Hematopoietic multipotent progenitor cell treated with erythropoietin and hydrocortisone succinate and interleukin-3 and kit ligand, for 8 days (in vitro differentiated cells): ENCODE data around the gene AFF3.
"Not testable (repeated sequence)": the region's sequence is repeated elsewhere in the genome, so short reads cannot be mapped to it uniquely, and the experiment has no call there.

Source experiments
- DNase-seq: peaks from one replicate; pipeline ENCODE4 v3.0.0-alpha.2; 2015

The AFF3 gene

DNA sequence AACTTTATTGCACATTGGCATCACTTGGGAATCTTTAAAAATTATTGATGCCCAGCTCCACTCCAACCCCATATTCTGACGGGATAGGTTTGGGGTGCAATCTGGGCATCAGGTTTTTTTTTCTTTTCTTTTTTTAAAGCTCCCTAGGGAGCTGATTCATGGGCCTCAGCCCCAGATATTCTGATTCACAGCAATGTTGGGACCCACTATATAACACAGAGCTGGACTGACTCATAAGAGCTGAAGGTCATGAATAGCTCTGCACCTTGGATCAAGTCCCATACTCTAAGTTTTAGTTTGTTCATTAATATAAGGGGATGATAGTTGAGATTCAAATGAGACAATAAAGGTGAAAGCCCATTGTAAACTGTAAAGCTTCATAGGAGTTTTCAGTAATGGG is 461.4 kb downstream of the AFF3 start:
- no peak for DNase-seq

DNA sequence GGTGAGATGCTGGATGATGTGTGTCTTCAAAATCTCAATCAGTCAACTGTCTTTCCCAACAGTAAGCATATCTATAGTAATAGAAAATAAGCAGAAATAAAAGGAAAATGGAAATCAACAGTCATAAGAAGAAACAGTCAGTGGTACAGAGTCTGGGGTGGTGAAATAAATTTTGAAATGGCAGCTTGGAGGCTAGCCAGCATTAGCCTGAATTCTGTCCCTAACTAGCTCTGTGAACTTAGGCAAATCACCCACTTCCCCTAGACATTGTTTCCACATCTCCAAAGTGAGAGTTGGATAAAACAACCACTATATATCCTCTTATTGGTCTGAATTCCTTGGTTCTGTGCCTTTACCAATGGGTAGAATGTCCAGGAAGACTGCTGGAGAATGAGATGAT is 462.9 kb downstream of the AFF3 start:
- no peak for DNase-seq

DNA sequence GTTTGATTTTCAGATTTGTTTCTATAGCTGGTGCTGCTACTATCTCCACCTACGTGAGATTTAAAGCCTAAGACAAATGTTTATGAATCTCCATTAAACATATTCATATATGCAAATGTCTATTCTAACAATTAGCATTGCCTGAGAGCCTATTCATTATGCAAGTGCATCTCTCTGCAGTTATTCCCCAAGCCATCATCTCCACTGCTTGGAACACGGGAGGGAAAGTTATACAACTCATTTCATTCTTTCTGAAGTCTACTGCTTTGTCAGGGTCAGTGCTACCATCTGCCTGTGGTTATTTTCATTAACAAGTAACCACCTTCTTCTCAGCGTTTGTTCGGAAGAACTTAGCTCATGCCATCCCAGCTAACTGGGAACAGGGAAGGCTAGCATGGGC is 463.8 kb downstream of the AFF3 start:
- DNase-seq = no peak

DNA sequence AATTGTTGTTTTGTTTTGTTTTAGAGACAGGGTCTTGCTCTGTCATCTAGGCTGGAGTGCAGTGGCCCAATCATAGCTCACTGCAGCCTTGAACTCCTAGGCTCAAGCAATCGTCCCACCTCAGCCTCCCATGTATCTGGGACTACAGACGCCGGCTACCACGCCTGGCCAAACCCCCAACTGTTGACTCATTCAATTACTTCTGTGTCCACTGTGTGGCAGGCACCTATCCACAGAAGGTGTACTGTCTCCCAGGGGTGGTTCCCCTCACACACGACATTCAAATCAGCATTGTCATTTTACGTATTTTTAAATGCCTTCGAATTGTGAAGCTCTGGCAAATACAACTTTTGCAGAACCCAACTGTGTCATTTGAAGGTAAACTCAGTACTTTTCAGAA is 464.6 kb downstream of the AFF3 start:
- DNase-seq = no peak

DNA sequence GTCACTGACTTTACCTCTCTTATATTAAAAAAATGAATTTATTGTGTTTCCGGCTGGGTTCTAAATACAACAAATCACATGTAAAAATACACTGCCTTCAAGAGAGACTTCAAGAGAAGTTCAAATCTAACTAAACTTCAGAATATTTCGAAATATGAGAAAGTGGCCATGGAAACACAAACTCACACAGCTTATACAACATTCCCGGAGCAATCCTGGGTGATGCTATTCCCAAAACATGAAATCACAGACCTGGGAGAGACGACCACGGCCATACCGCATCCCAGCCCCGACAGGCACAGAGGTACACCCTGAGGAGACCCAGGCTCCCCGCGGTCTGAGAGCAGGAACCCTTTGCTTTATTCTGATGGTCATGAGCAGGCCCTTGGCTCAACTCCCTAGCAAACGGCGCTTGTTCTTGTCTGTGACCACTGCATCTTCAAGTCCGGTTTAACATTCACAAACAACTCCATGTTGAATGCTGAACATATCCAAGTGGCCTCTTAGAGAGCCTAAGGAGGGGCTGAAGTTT is 467.2 kb downstream of the AFF3 start:
- DNase-seq = no peak

DNA sequence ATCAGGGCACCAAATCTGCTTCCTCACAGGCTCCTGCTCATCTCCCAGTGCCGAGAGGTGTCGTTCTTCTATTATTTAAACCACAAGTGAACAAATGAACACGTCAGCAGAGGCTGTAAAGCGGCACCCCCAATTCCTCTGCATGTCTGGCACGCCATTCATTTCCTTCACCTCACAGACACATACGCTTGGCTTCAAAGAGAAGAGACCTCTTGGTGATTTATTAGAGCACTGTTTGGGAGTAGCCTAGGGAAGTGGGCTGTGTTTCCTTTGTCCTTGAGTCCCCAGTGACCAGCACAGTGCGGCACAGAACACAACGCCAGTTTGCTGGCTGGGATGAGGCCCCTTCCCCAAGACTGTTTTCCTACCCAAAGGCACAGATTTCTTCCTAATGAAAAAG is 468.3 kb downstream of the AFF3 start:
- no peak for DNase-seq

DNA sequence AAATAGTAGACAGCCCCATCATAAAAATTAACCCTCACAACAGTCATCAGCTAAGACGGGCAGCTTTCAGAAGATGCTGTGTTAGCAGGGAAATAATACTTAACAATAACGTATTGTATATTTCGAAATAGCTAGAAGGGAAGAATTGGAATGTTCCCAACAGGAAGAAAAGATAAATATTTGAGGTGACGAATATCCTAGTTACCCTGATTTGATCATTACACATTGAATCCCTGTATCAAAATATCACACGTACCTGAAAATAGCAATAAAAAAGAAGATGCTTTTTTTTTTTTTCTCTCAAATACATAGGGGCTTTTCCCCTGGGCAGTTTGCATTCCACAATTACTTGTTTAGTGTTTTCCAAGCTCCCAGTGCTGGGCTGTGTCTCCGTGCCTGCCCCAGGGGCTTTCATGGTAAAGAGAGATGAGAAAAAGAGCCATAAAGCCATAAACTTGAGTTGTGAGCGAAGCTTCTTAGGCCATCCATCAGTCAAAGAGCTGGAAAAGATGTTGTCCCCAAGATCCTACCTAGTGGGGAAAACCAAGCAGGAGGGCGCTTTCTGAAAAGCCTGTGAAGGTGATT is 469.5 kb downstream of the AFF3 start:
- DNase-seq = no peak

DNA sequence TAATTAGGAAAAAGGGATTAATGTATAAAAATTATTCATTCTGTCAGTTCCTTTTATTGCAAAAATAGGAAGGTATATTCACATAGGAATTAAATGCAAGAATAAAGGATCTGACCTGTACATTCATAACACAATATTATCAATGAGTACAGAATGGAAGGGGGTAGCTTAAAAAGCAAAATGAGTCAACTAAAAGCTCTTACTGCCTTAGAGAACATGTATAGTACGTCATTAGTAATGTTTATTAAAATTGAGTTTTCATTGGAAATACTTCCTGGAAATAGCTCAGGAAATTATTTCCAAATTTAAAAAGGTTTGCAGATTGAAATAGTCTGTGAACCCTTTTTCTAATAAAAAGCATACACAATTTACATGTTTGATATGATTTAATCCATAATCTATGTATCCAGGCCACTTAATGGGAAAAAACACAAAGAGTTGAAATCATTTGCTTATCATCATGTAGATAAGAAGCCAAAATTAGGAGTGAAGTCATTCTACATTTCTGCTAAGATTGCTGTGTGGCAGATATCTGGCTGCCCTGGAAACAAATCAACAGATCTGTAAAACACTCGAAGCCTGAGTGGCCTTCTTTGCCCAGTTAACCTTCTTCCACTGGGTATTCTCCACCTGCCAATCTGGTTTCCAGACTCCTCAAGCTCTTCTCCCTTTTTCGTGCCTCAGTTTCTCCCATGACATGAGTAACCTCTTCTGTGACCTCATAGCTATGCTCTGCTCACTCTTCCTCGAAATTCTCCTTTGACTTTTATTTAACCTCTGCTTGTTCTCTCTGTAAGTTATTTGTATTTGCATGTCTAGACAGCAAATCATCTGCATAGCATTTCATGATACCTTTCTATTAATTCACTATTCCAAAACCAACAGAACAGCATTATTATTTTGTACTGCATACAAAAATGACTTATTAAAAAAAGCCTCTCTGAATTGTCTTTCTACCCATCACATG is 471.3 kb downstream of the AFF3 start:
- no peak for DNase-seq

DNA sequence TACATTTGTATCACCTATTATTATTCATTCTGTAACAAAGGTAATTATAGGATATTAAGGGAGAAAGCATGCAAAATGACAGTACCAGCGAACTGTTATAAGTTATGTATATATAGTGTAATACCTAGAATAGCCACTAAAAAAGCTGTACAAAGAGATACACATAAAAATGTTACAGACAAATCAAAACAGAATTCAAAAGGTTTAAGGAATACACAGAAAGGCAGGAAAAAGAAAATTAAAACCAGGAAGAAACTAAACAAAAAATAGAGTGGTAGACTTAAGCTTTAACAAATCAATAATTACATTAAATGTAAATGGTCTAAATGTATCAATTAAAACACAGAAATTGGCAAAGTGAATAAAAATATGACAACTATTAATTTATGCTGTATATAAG is 476.1 kb downstream of the AFF3 start:
- DNase-seq = no peak

DNA sequence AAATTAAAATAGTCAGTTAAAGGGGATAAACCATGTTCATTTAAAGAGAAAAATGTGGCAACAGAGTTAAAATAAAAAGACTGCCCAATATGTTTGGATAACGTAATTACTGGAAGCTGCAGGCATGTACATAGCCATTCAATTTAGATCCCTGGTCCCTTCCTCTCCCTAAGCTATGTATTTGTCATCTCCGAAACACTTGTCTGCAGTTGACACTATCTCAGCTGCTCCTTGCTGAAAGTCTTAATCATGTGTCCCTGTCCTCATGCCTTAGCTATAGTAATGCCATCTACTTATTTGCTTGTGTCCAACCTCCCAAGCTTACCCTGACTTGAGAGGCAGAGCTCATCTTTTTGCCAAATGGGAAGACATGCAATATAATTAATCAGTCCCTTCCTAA is 478.7 kb downstream of the AFF3 start:
- no peak for DNase-seq

DNA sequence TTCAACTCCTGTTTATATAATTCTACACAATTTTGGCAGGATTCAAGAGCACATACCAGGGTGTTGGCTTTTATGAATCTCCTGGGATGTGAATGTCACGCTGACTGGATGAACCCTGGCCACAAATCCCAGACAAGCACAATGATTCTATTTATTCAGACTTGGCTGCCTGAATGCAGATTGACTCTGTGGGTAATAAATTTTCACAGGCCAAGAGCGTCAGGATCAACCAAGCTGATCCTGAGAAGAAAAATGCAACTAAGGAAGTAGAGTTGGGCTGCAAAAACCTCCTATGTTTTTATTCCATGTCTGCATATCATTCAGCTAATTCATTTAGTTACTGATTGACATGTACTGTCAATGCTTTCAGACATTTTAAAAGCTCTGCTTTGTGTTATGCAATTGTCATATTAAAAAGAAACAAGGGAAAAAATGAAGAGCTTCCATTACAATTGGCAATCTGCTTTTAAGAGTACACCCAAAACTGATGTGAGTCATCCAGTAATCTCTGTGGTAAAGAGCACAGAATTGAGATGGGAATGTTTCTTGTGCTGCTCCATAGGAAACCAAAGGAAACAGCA is 479.5 kb downstream of the AFF3 start:
- DNase-seq = no peak

DNA sequence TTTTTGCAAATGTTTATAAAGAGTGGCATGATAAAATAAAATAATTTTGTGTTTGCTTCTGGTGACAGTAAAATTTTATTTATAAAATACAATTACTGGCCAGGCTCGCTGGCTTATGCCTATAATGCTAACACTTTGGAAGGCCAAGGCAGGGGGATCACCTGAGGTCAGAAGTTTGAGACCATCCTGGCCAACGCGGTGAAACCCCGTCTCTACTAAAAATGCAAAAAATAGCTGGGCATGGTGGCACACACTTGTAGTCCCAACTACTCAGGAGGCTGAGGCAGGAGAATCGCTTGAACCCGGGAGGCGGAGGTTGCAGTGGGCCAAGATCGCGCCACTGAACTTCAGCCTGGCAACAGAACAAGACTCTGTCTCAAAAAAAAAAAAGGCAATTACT is 480.6 kb downstream of the AFF3 start:
- not testable (repeated sequence) for DNase-seq

DNA sequence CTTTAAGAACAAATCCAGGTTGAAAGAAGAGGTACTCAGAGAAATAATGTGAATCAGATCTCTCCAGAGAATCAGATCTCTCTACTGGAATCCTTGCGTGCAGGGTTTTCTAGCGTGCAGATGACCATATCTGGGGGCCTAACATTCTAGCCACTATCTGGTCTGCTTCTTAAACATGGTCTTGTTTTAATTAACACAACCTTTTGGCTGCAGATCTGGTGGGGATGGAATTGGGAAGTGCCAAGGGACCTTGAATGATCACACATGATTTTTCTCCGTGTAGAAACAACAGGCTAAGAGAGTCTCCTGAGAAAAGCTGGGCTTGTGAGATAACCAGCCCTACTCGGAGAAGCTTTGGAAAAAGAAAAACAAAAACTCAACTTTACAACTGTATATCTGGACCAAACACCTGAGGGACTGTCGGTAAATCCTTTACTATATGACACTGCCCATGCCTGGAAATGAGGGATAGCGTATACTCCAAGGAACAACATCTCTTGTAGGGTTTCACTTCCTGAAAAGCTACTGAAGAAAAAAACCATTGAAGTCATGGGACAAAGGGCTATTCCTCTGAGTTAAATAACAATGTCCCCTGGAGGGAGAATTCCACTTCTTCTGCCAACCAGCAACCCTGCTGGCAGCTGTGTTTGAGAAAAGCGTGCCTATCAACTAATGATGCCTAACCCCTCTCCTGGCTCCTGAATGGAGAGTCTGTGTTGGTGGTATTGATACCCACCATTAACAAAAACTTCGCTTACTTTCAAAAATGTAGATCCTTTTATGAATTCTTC is 481.6 kb downstream of the AFF3 start:
- no peak for DNase-seq

DNA sequence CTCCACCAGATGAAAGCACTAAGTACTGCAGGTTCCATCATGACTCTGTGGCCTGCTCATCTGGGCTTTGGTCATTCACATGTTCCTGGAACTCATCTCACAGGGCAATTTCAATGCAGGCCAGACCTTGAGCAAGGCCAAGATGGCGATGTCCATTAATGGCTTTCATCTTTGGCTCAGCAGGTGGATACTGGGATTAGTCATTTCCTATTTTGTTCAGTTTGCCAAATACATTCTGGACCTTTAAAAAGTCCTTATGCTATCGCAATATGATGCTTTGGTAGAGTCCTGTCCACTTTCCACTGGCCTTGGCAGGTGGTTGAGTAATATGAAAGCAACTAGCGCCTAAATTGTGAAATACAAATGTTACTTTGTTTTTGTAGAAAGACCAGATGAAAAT is 482.5 kb downstream of the AFF3 start:
- no peak for DNase-seq

DNA sequence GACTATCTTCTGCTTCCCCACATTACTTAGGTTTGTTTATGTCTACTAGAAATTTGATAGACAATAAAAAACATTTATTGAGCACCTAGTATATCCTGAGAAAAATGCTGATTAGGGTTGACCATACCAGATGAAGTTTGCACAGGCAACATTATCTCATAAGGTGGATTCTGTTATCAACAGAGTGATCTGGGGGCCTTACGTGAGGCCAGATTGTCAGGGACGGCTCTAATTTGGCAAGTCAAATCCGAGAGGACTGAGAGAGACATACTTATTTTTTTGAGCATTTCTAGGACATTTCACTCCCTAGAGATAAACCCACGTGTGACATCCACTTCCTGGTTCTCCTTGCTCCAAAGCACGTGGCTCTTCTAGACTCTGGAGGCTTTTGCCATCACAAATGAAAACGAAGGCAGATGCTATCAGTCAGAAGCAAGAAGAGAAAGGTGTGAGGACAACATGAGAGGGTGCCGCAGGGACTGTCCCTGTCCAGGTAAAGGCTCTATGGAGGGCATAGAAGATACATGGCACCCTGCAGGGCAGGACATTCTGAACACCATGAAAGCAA is 484.6 kb downstream of the AFF3 start:
- no peak for DNase-seq

DNA sequence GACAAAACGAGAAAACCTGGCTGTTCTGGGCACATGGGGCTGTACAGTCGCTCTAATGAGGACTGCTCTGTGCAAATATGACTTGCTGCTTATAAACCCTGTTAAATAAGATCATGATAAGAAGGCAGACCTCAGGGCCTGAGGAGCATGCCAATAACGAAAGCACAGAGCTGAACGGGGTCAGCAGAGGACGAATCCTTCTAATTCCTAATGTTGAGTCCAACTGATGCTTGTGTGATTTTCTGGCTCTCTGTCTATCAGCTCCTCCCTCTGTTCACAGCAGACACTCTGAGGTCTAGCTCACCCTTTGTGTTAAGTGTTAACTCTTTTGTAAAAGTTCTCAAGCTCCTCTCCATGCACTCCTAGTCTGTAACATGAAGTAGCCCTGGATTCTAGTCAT is 485.4 kb downstream of the AFF3 start:
- no peak for DNase-seq

DNA sequence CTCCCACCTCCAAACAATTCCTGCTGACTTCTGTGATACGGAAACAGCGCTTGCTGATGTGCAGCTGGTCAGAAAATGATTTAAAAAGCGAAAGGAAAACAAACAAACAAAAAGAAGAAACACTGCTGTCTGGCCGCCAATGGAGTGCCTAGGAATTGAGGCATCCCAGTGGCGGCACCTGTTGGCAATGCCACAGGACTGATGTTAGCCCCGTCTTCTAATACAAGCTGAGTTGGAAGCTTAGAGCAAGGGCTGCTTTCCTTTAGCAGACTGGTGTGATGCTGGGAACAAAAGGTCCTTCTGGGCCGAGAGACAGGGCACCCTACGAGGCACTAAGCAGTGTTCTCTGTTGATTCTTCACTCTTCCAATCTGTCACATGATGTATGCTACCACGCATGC is 489.0 kb downstream of the AFF3 start:
- DNase-seq = no peak

DNA sequence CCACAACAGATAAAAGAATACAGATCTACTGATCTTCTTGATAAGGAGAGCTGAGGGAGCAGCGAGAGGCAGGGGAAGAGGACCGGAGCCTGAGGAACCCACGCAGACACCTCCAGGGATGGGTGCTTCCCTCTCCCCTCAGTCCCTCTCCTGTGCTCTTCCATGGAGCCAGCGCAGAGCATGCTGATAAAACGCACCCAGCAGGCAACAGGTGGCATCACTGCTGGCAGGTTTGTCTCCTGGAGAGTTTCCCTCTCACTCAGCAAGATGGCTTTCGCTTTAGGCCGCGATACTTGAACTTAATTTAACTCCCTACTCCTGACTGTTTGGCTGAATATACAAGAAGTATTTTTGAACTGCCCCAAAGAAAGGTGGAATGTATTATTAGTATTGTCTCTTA is 489.5 kb downstream of the AFF3 start:
- no peak for DNase-seq

DNA sequence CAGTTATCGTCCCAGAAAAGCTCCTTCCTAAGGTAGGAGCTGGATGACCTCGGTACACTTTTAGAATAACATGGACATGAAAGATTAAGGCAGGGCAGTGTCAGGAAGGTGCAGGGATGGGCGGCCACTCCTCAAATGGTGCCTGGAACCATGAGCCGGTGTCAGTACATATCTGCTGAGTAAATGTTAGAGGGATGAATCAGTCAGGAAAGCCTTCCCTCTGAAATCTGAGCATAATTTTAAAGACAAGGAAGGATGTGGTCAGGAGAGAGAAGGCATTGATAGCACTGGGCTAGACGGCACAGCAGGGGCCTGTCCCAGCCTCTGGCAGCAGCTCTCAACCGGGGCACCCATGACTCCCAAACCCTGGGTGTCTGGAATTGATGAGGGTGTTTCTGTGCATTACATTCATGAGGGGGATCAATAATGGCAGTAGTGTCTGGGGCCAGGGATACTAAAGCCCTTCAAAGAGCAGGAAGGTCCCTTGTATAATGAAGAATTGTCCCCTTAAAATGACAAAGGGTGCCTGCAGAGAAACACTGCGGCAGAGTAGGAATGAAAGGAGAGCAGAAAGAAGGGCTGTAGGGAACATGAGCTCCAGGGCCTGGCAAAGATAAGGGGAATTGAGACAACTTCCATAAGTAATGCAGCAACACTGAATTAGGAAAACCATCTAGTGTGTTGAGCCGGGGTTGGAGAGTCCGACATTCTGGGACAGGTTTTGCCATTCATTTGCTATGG is 490.3 kb downstream of the AFF3 start:
- DNase-seq = no peak

DNA sequence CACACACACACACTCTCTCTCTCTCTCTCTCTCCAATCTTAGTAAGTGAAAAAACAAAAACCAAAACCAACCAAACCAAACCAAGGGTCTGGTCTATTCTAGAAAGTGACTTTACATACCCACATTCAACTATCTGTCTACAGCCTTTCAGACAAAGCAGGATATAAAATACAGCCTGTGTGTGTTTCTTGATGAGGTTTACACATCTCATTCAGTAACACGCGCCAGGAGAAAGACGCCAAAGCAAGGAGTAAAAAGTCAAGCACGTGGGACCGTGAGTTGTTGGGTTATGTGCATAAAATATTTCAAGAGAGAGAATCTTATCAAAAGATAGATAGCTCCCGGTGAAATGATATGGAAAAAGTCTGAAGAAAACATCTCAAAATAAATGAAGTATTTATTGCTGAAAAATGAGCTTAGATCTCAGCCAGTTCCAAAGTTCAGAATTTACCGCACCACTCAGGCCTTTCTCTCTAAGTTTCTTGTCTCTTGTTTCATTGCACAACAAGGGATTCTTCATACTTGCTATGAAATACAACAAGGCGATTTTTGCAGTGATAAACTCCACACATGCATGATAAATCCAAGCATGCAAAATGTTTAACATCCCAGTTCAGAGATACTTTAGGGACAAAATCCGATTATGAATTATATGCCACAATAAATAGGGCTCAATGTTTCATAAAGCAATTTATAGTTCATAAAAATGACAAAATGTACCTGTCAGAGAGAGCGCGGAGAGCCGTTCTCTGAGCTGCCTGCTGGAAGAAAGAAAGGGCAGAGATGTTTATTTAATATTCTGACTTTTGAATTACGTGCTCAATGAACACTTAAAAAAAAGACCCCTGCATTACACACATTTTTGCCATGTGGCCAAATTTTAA is 493.2 kb downstream of the AFF3 start:
- no peak for DNase-seq
